Mesendoderm (in vitro differentiated cells): Measurements from ENCODE around the gene NPY4R.
"Not testable (repeated sequence)": the region's sequence is repeated elsewhere in the genome, so short reads cannot be mapped to it uniquely, and the experiment has no call there.

Experiments used
- DNase-seq: peaks from one replicate; pipeline ENCODE4 v3.0.0; 2013
- H2AK5ac ChIP-seq: 2 replicates; pipeline ENCODE4 v1.6.1; 2013; ENCODE audit warnings: low read length, inconsistent platforms
- H2BK120ac ChIP-seq: 2 replicates; pipeline ENCODE4 v1.6.1; 2013; ENCODE audit warnings: low read depth, mild to moderate bottlenecking, low read length, moderate library complexity, mixed read lengths
- H2BK15ac ChIP-seq: replicated peaks from 2 replicates; pipeline ENCODE4 v1.6.1; 2013; ENCODE audit warnings: low read depth, mild to moderate bottlenecking, moderate library complexity
- H2BK5ac ChIP-seq: 2 replicates; pipeline ENCODE4 v1.6.1; 2013; ENCODE audit warnings: low read length, inconsistent platforms
- H3K18ac ChIP-seq: 2 replicates; pipeline ENCODE4 v1.6.1; 2013; ENCODE audit warnings: mild to moderate bottlenecking, low read length, mixed read lengths
- H3K23ac ChIP-seq: one replicate; pipeline ENCODE4 v1.6.1; 2013; ENCODE audit warnings: low read length
- H3K27ac ChIP-seq: 2 replicates; pipeline ENCODE4 v1.5.1; 2013; ENCODE audit warnings: low read depth, mild to moderate bottlenecking, inconsistent platforms, low read length, moderate library complexity
- H3K27me3 ChIP-seq: 2 replicates; pipeline ENCODE4 v1.6.1; 2013; ENCODE audit warnings: low read length, control low read depth, mild to moderate bottlenecking, inconsistent platforms; ENCODE audit not compliant: insufficient read depth, poor library complexity
- H3K36me3 ChIP-seq: 2 replicates; pipeline ENCODE4 v1.6.1; 2013; ENCODE audit warnings: low read length, inconsistent platforms; ENCODE audit not compliant: control insufficient read depth, insufficient read depth
- H3K4ac ChIP-seq: one replicate; pipeline ENCODE4 v1.6.1; 2013; ENCODE audit warnings: low read depth, mild to moderate bottlenecking, low read length, moderate library complexity
- H3K4me1 ChIP-seq: 2 replicates; pipeline ENCODE4 v1.6.1; 2013; ENCODE audit warnings: low read depth, low read length, inconsistent platforms; ENCODE audit not compliant: control insufficient read depth
- H3K4me2 ChIP-seq: 2 replicates; pipeline ENCODE4 v1.6.1; 2013; ENCODE audit warnings: low read length
- H3K4me3 ChIP-seq: 2 replicates; pipeline ENCODE4 v1.5.1; 2013; ENCODE audit warnings: mild to moderate bottlenecking, low read length
- H3K56ac ChIP-seq: one replicate; pipeline ENCODE4 v1.6.1; 2013; ENCODE audit warnings: low read length
- H3K79me1 ChIP-seq: 2 replicates; pipeline ENCODE4 v1.6.1; 2013; ENCODE audit warnings: low read length, inconsistent platforms
- H3K79me2 ChIP-seq: 2 replicates; pipeline ENCODE4 v1.6.1; 2013; ENCODE audit warnings: mild to moderate bottlenecking, low read length; ENCODE audit not compliant: control insufficient read depth, insufficient read depth
- H3K9ac ChIP-seq: 2 replicates; pipeline ENCODE4 v1.6.1; 2013; ENCODE audit warnings: low read length, inconsistent platforms
- H4K5ac ChIP-seq: one replicate; pipeline ENCODE4 v1.6.1; 2013; ENCODE audit warnings: low read length
- H4K8ac ChIP-seq: one replicate; pipeline ENCODE4 v1.6.1; 2013; ENCODE audit warnings: low read depth, mild to moderate bottlenecking, control low read depth, low read length, moderate library complexity
- WGBS: extraction: QIAGEN DNeasy Blood & Tissue Kit; methylation state at CpG from one replicate; pipeline ENCODE4 v1.1.7; 2013; ENCODE audit warnings: low lambda C conversion rate, missing lambda C conversion rate; ENCODE audit not compliant: insufficient coverage; ENCODE audit errors: extremely low coverage; 5-methylcytosine and 5-hydroxymethylcytosine counted together

NPY4R gene

GRCh38 chr10:46512002-46512401 lies 46.2 kb upstream of the NPY4R start:
- H3K79me1 ChIP-seq, H3K79me2 ChIP-seq, H2BK120ac ChIP-seq, H3K23ac ChIP-seq, H3K36me3 ChIP-seq, H3K4ac ChIP-seq, H2BK5ac ChIP-seq, H3K4me3 ChIP-seq, H4K5ac ChIP-seq, H3K27me3 ChIP-seq, H4K8ac ChIP-seq, H2BK15ac ChIP-seq, H3K27ac ChIP-seq, H3K4me2 ChIP-seq, H3K18ac ChIP-seq, H2AK5ac ChIP-seq, H3K9ac ChIP-seq, DNase-seq, H3K4me1 ChIP-seq, H3K56ac ChIP-seq: not testable (repeated sequence)
- WGBS: no CpG with 5 or more reads among the region's 5 CpGs

DNA sequence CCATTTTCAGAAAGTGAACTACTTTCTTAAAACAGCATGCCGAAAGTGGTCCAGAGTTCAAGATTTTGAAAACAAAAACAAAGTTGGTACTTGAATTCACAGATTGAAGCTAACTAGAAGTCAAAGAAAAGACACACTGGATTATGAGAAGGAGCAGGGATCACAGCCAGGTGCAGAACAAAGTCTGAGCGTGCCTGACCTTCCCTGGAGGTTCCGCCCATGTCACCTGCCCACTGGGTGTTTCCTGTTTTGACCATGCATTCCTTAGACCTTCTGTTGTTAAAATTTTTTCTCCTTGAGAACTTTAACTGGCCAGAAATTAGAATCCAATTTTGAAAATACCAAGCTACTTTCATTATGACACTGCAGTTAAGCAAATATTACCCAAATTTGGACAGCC lies 34.2 kb upstream of the NPY4R start:
- not testable (repeated sequence) for H3K27me3 ChIP-seq, H2BK5ac ChIP-seq, H3K79me1 ChIP-seq, H3K4me1 ChIP-seq, H3K56ac ChIP-seq, DNase-seq, H2AK5ac ChIP-seq, H3K36me3 ChIP-seq, H3K9ac ChIP-seq, H3K79me2 ChIP-seq, H3K23ac ChIP-seq, H4K5ac ChIP-seq, H3K4me3 ChIP-seq, H4K8ac ChIP-seq, H3K27ac ChIP-seq, H3K4me2 ChIP-seq, H3K18ac ChIP-seq, H2BK120ac ChIP-seq, H2BK15ac ChIP-seq, H3K4ac ChIP-seq
- WGBS: no CpG with 5 or more reads among the region's 3 CpGs

DNA sequence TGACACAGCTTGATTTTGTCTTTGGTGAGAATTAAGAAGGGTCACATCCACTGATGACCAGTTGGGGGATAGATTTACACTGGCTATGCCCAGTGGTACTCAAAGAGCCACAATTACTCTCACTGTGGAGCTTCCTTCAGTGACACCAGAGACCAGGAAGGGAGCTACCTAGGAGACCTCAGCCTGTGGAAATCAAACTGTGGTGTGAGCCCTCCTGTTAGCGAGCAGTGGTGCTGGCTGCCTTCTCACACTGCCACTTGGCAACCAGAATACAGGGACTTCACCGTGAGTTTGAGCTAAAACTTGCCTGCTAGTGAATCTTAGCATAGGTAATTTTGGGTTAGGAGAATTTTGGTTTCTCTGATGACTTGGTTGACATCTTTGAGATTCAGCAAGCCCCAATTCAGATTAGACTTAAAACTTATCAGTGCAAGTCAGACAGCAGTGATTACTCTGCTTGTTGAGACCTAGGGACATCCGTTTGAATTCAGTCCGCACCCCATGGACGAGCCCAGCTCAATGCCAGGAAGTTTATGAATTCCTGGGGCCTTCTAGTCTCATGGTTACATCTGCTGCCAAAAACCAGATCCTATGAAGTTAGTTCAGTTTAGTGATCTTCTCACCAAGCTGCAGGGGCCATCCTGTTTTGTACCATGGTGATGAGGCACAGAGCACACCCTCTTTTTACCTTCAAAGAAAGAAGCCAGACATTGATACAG lies 33.4 kb upstream of the NPY4R start:
- H3K79me1 ChIP-seq, H3K4me1 ChIP-seq, H3K18ac ChIP-seq, H3K23ac ChIP-seq, H3K79me2 ChIP-seq, H3K27me3 ChIP-seq, H3K56ac ChIP-seq, H3K4me2 ChIP-seq, H3K4me3 ChIP-seq, DNase-seq, H3K36me3 ChIP-seq, H2BK15ac ChIP-seq, H3K9ac ChIP-seq, H2BK120ac ChIP-seq, H3K4ac ChIP-seq, H4K5ac ChIP-seq, H4K8ac ChIP-seq, H3K27ac ChIP-seq, H2AK5ac ChIP-seq, H2BK5ac ChIP-seq: not testable (repeated sequence)
- WGBS: no CpG with 5 or more reads among the region's 5 CpGs

DNA sequence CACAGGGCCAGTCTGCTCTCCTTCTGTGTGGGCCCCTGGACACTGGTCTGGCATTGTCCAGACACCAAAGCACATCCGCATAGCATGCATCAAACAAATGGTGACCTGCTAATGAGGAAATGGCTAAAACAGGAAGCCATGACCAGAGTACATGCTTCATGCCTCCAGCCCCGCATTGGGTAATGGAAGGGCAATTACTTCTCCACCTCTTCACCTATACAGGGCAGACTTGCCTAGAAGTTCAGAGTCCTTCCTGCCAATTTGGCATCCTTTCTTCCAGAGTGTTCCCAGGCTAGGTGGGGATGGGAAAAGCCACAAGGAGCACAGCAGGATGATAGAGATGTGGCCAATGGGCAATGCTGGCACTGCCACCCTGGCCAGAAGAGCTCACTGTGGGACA lies 32.1 kb upstream of the NPY4R start:
- H2BK120ac ChIP-seq: not testable (repeated sequence)
- no CpG with 5 or more reads among the region's 2 CpGs for WGBS

DNA sequence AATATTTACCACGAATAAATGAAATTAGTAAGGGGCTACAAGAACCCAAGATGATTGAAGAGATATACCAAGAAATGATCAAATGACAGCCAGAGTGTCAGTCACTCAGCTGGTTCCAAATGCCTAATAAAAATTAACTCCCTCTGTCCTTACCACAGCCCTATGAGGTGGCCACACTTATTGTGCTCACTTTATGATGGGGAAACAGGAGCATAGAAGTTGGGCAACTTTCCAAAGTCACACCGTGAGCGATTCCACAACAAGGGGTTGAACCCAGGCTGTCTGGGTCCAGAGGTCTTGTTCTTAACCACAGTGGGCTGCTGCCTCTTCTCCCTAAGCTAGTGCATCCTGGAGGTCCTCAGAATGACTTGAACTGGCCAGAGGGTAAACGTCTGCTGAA lies 31.6 kb upstream of the NPY4R start:
- H3K23ac ChIP-seq, H3K4me1 ChIP-seq, H3K79me1 ChIP-seq: not testable (repeated sequence)

More for the DNA sequence above, 32.1 kb upstream of the NPY4R start:
- H2BK15ac ChIP-seq, H3K4me1 ChIP-seq, H3K79me2 ChIP-seq, H2BK5ac ChIP-seq, H3K18ac ChIP-seq, H3K23ac ChIP-seq, H3K56ac ChIP-seq, H3K79me1 ChIP-seq, H3K4me2 ChIP-seq, H2AK5ac ChIP-seq, H4K5ac ChIP-seq, H3K9ac ChIP-seq, H3K4me3 ChIP-seq, H4K8ac ChIP-seq, DNase-seq, H3K36me3 ChIP-seq, H3K4ac ChIP-seq, H3K27ac ChIP-seq, H3K27me3 ChIP-seq: not testable (repeated sequence)

More for the DNA sequence above, 31.6 kb upstream of the NPY4R start:
- not testable (repeated sequence) for H2BK120ac ChIP-seq, H2AK5ac ChIP-seq, H3K18ac ChIP-seq, H4K5ac ChIP-seq, H3K79me2 ChIP-seq, H3K56ac ChIP-seq, H3K27me3 ChIP-seq, H2BK15ac ChIP-seq, H3K36me3 ChIP-seq, DNase-seq, H3K27ac ChIP-seq, H3K9ac ChIP-seq, H4K8ac ChIP-seq, H3K4me2 ChIP-seq, H2BK5ac ChIP-seq, H3K4ac ChIP-seq, H3K4me3 ChIP-seq
- WGBS: no CpG with 5 or more reads among the region's 4 CpGs
